GM04503 (cell line): ENCODE results near the gene PI4KA.
"Not testable (repeated sequence)": the region's sequence is repeated elsewhere in the genome, so short reads cannot be mapped to it uniquely, and the experiment has no call there.

ENCODE experiments used
- DNase-seq: peaks from one replicate; pipeline ENCODE4 v3.0.0-alpha.2; 2012; ENCODE audit warnings: low read depth

The PI4KA gene

GRCh38 chr22:20858615-20859416 lies at the start of gene PI4KA, which contains the start of gene SNAP29:
TSS of gene PI4KA (minus strand) at chr22:20858811. CDS start at chr22:20858725, 86 bp downstream.
TSS of gene SNAP29 (plus strand) at chr22:20859007. CDS start at chr22:20859111, 104 bp downstream.
- peak; percentile 80 for DNase-seq

GRCh38 chr22:20906387-20906767 lies 47.8 kb upstream of the PI4KA start:
- DNase-seq: no peak

DNA sequence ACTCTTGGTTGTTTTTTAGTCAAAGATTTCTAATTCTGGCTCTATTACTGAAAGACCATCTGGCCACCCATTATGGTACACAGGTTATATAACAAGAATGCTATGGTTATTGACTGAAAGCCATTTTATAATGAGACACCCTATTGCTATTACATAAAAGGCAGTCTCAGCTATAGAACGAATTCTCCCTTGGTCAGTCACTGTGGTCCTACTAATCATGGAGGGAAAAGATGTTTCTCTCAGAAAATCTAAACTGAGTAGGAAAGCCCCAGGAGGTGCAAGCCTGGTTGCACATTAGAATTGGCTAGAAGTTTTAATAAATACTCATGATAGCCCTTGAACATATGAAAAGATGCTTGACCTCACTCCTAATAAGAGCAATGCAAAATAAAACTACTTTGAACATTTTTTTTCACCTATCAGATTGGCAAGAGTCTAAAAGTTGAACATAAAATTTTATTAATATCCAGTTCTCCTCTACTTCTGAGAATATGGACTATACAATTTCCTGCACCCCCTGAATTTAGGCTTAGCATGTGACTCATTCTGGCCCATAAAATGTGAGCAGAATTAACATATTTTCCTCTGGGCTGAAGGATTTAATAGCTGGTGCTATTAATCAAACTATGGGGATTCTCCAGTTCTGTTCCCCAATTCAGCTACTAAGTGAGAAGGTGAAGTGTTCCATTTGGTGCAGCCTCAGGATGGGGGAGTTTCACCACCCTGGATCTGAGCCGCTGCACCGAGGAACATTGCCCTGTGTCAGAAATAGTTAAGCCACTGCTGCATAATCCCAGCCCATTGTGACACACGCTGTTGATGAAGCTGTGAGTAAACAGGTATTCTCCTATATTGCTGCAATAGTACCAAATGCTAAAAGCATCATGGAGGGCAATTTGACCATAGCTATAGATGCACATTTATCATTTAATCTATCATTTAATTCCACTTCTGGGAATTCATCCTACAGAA lies 47.1 kb upstream of the PI4KA start:
- no peak for DNase-seq

GRCh38 chr22:20904980-20905355 lies 46.4 kb upstream of the PI4KA start:
- DNase-seq: no peak

DNA sequence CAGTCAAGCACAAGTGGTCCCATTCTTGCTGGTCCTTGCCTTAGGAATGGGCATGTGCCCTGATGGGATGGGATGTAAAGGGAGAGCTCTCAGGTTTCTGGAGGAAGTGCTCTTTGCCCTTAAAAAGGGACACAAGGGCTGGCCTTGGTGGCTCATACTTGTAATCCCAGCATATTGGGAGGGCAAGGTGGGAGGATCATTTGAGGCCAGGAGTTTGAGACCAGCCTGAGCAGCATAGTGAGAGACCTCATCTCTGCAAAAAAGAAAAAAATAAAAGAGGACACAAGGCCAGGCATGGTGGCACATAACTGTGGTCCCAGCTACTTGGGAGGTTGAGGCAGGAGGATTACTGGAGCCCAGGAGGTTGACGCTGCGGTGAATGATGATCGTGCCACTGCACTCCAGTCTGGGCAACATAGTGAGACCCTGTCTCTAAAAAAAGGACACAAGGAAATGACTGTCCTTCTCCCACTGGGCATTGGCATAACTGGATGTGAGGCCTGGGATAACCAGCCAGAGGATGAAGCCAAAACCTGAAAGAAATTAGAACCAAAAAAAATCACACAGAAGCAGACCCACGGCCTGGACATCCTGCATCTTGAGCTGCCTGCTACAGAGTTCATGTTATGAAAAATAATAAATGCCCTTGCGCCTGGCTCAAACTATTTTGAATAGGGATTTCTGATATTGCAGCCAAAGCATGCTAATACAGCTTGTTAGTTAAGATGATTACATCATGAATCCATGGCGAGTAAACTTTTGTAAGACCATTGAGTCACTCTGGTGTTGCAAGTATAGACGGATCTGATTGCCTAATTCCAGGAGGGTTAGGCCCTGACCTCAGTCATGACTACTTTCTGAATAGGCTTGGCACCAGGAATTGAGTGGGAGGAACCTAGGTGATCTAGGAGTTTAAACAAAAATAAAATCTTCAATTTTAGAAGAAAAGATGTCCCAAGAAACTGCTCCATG lies 45.7 kb upstream of the PI4KA start:
- peak; percentile 93 for DNase-seq

- DNase-seq: no peak
These were observed 44.5 kb upstream of the PI4KA start for GRCh38 chr22:20903093-20903492.

DNA sequence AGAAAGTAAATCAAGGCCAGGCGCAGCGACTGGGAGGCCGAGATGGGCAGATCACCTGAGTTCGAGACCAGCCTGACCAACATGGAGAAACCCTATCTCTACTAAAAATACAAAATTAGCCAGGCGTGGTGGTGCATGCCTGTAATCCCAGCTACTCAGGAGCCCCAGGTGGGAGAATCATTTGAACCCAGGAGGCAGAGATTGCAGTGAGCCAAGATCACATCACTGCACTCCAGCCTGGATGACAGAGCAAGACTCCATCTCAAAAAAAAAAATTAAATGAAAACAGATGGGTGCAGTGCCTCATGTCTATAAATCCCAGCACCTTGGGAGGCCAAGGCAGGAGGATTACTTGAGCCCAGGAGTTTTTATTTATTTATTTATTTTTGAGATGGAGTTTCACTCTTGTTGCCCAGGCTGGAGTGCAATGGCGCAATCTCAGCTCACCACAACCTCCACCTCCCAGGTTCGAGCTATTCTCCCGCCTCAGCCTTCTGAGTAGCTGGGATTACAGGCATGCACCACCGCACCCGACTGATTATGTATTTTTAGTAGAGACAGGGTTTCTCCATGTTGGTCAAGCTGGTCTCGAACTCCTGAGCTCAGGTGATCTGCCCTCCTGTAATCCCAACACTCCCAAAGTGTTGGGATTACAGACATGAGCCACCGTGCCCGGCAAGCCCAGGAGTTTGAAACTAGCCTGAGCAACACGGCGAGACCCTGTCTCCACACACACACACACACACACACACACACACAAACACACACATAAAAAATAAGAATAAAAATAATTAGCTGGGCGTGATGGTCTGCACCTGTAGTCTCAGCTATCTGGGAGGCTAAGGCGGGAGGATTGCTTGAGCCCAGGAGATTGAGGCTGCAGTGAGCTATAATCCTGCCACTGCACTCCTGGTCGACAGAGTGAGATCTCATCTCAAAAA lies 42.8 kb upstream of the PI4KA start:
- DNase-seq: not testable (repeated sequence)

DNA sequence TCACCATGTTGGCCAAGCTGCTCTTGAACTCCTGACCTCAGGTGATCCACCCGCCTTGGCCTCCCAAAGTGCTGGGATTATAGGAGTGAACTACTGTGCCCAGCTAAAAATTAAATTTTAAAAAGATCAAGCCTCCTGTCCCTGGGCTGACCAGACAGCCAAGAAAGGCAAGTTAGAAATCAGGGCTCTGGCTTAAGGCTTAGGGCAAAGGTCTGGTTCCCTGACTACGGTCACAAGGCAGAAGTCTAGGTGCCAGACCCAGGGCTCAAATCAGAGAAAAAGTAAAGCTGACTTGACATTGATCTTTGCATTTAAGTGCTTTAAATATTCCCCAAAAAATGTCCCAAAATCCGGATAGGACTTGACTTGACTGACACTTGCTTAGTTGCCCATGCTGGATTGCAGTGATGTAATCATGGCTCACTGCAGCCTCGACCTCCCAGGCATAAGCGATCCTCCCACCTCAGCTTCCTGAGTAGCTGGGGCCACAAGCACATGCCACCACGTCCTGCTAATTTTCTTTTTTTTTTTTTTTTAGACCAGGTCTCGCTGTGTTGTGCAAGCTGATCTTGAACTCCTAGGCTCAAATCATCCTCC lies 41.3 kb upstream of the PI4KA start:
- DNase-seq: no peak

DNA sequence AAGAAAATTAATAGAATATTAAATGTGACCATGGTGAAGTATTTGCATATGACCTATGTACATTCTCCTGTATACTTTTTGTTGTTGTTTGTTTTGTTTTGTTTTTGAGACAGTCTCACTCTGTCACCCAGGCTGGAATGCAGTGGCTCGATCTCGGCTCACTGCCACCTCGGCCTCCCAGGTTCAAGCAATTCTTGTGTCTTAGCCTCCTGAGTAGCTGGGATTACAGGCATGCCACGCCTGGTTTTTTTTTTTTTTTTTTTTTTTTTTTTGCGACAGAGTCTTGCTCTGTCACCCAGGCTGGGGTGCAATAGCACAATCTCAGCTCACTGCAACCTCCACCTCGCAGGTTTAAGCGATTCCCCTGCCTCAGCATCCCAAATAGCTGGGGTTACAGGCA lies 39.1 kb upstream of the PI4KA start:
- not testable (repeated sequence) for DNase-seq

- DNase-seq: no peak
These were observed 32.4 kb upstream of the PI4KA start for GRCh38 chr22:20890975-20891374.

- no peak for DNase-seq
These were observed 31.4 kb upstream of the PI4KA start for GRCh38 chr22:20889904-20890540.

- DNase-seq: no peak
These were observed 30.6 kb upstream of the PI4KA start for GRCh38 chr22:20889025-20889704.

GRCh38 chr22:20887375-20887774 lies 28.8 kb upstream of the PI4KA start:
- no peak for DNase-seq

DNA sequence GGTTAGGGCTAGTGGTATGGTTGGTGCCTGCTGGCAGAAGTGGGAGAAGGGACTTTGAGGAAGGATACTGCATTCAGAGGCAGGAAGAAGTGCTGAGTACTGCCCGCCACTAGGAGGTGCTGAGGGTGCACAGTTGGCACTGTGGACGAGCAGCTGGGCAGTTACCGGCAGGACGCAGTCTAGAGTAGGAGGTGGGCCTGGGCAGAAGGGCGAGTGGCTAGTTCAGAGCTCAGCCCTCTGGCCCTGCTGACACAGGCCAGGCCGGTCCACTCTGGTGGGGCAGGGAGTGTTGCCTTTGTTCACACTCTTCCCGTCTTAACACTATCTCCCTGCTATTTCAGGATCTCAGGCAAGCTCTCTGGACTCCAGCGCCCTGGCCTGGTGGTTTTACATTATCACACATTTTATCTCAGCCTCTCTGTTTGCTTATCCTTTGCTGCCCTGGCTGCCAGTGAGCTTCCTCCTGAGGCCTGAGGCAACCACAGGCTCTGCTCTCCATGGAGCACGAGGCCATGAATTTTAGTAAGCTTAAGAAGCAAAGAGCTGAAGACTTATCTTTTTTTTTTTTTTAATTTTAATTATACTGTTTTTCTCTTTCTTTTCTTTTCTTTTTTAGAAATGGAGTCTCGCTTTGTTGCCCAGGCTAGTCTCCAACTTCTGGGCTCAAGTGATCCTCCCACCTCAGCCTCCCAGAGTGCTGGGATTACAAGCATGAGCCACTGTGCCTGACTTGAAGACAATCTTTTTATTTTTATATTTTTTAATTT lies 27.1 kb upstream of the PI4KA start:
- DNase-seq: no peak

GRCh38 chr22:20885017-20885556 lies 26.5 kb upstream of the PI4KA start:
- DNase-seq: no peak

DNA sequence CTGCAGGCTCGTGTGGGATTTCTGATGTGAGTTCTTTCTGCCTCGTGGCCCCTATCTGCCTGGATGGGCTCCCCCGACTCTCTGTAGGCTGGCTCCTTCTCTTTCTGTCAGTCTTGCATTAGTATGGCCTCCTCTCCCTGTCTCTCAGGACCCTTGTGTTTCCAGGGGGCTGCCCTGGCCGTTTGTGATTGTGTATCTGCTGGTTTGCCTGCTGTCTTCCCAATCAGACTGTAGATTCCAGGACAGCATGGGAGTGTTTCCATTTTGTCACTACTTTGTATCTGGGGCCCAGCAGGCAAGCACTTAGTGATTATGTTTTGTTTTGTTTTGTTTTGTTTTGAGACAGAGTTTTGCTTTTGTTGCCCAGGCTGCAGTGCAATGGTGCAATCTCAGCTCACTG lies 25.8 kb upstream of the PI4KA start:
- no peak for DNase-seq

- no peak for DNase-seq
These were observed 24.2 kb upstream of the PI4KA start for GRCh38 chr22:20882855-20883254.
